Fibroblast of villous mesenchyme (primary cell): ENCODE data around the gene UBN1. TPM values are rescaled to one million over a fixed set of nuclear protein-coding genes. Genes with fewer than 3 reads are reported as not detected.

Experiments used
- DNase-seq: peaks from one replicate; pipeline ENCODE4 v3.0.0-alpha.2; 2010; ENCODE audit warnings: low read depth
- H3K4me3 ChIP-seq: 2 replicates; pipeline ENCODE4 v1.5.1; 2011; ENCODE audit warnings: low read depth, mild to moderate bottlenecking, low read length
- CTCF ChIP-seq: IDR thresholded peaks from 2 replicates; pipeline ENCODE4 v1.5.1; 2012; ENCODE audit warnings: low read depth, mild to moderate bottlenecking, low read length; ENCODE audit not compliant: insufficient read depth
- total RNA-seq: library from RNA; depleted of rRNA; stranded (reverse); fragments of >200 nt; gene quantifications from 2 replicates; pipeline ENCODE4 v1.2.3, GENCODE V29; 2012

UBN1 gene
- total RNA-seq, 1 donor, result 28.1 TPM

DNA sequence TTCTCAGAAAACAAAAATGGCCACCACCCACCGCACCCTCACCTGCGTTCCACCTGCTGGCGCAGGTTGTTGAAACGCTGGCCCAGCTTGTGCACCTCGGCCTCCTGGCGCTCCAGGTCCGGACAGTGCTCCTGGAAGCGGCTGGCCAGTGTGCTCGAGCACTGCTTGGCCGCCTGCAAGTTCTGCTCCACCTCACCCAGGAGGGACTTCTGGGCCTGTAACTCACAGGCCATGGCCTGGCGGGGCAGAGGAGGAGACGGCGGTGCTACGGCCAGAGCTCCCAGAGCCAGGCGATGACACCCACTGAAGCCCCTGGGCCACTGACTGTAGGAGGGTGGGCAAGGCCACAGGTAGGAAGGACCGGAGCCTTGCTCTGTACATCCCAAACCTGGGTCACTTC lies 43.4 kb downstream of the UBN1 start:
- no peak overlapping the region for H3K4me3 ChIP-seq
- TF ChIP-seq CTCF, result no peak
- no peak for DNase-seq

- no peak for DNase-seq
- no peak for TF ChIP-seq CTCF
- no peak overlapping the region for H3K4me3 ChIP-seq
These were observed 44.0 kb downstream of the UBN1 start for GRCh38 chr16:4891097-4891885.

GRCh38 chr16:4891886-4892216 lies 44.6 kb downstream of the UBN1 start:
- no peak for TF ChIP-seq CTCF
- no peak overlapping the region for H3K4me3 ChIP-seq
- no peak for DNase-seq

- no peak for TF ChIP-seq CTCF
- DNase-seq, result peak; percentile 79
- no peak overlapping the region for H3K4me3 ChIP-seq
These were observed 45.3 kb downstream of the UBN1 start for GRCh38 chr16:4892361-4893102.

DNA sequence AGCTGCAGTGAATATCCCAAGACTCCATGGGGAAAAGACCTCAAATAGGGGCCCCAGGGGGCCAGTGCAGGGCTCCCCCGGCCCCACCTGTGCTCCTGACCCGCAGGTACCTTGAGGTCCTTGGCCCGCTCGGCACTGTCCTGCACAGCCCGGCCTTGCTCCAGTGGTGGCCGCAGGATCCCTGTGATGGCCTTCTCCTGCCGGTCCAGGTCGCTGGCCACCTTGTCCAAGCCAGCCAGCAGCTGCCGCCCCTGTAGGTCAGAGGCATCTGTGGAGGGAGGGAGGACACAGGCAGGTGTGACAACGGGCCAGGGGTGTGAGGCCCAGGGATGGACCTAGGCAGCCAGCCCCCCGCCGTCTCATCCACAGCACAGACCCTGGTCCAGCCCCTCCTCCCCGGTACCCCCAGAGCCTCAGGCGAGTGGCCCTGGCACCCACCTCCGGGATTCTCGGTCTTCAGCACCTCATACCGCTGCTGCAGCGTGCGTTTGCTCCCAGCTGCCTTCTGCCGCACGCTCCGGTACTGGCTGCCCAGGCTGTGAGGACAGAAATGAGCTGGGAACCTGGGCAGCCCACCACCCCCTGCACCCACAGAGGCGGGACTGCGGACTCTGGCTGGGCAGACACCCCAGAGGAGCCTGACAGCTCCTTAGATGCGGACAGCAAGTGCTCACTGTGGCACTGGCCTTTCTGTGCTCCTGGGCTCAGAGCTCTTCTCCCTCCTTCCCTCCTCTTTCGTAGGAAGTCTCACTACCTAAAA lies 46.0 kb downstream of the UBN1 start:
- TF ChIP-seq CTCF, result no peak
- no peak for DNase-seq

DNA sequence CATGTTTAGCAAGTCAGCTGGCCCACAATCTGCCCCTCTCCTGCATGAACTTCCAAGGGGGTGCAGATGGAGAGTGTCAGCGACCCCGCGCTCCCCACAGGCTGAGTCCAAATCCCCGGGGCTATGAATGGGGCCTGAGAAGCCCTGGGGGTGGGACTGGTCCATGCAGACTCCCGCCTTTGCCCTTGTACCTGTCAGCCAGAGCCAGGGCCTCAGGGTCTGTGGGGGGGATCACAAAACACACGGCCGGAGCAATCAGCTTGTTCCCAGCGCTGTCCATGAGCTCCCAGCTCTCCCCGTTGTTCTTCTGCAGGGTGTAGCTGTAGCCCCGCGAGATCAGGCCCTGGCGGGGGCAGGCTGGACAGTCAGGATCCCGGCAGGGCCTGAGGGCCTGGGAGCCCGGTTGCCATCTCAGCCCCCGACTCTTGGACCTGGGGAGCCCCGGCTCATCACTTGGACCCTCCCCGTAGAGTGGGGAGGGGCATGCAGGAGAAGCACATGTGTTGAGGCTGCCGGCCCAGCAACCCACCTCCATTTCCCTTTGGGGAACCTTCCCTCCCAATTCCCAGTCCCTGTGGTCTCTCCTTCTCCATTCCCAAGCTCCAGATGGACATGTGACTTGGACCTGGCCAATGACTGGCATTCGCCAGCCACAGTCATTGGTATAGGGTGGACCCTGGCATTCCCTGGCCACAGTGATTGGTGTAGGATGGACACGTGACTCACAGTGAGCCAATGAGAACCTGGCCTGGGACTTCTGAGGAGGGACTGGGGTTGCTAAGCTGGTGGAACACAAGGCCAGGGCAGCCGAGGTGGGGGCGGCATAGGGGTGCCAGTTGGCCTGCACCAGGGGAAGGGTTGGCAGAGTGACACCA lies 47.2 kb downstream of the UBN1 start:
- H3K4me3 ChIP-seq, result no peak overlapping the region
- no peak for DNase-seq
- TF ChIP-seq CTCF, result no peak

More for the DNA sequence above, 46.0 kb downstream of the UBN1 start:
- H3K4me3 ChIP-seq, result no peak overlapping the region
